ENCODE measurements around the gene ZNF316.

The ZNF316 gene

GRCh38 chr7:6613706-6614105, 23.4 kb upstream of the ZNF316 start:
- no peaks in the 10 kb centered on the region for H3K9me3 Mint-ChIP-seq
- DNase-seq = no peak
- ATAC-seq (replicated peaks) = no peak
- H3K4me1 Mint-ChIP-seq (ENCODE audit: low read depth in 2 of 2) = peaks cover 9 to 25% of the 10 kb centered on the region in 2 donors
- peak overlapping the region in 1 of 2 donors; percentile 79 for H3K4me3 Mint-ChIP-seq
- peaks cover 20% of the 10 kb centered on the region for H3K36me3 Mint-ChIP-seq (ENCODE audit: insufficient read depth)
- H3K27me3 Mint-ChIP-seq = no peaks in the 10 kb centered on the region
- no peak overlapping the region for H3K27ac Mint-ChIP-seq

GRCh38 chr7:6614953-6615722, 22.0 kb upstream of the ZNF316 start, which contains the start of gene ZNF853:
TSS of gene ZNF853 (plus strand) at chr7:6615610. CDS start at chr7:6616175, 565 bp downstream.
- no peaks in the 10 kb centered on the region for H3K9me3 Mint-ChIP-seq
- peaks cover 13 to 39% of the 10 kb centered on the region in 2 donors for H3K4me1 Mint-ChIP-seq (ENCODE audit: low read depth in 2 of 2)
- H3K4me3 Mint-ChIP-seq = peak within 1 kb of the TSS; percentile 79 to 82
- peaks cover 13% of the 10 kb centered on the region for H3K36me3 Mint-ChIP-seq (ENCODE audit: insufficient read depth)
- H3K27me3 Mint-ChIP-seq = no peaks in the 10 kb centered on the region
- ATAC-seq (replicated peaks) (peak; percentile 68), DNase-seq (no peak)
- H3K27ac Mint-ChIP-seq = peak within 1 kb of the TSS; percentile 79 to 88

- Mint-ChIP-seq H3K36me3 (ENCODE audit: insufficient read depth) (peaks cover 9% of the 10 kb centered on the region), H3K4me1 (ENCODE audit: low read depth in 2 of 2) (peaks cover 15 to 47% of the 10 kb centered on the region in 2 donors), H3K4me3 (peak overlapping the region; percentile 71 to 75), H3K27ac (peak overlapping the region in 1 of 2 donors; percentile 69), H3K27me3 (no peaks in the 10 kb centered on the region), H3K9me3 (no peaks in the 10 kb centered on the region)
- peak; percentile 28 for ATAC-seq (replicated peaks)
- no peak for DNase-seq
Observed at GRCh38 chr7:6615723-6616555, 21.2 kb upstream of the ZNF316 start.

- H3K9me3 Mint-ChIP-seq = no peaks in the 10 kb centered on the region
- peak overlapping the region; percentile 60 to 75 for H3K4me3 Mint-ChIP-seq
- no peaks in the 10 kb centered on the region for H3K27me3 Mint-ChIP-seq
- DNase-seq (no peak), ATAC-seq (replicated peaks) (no peak)
- H3K36me3 Mint-ChIP-seq (ENCODE audit: insufficient read depth) = peaks cover 19% of the 10 kb centered on the region
- H3K4me1 Mint-ChIP-seq (ENCODE audit: low read depth in 2 of 2) = peaks cover 24 to 56% of the 10 kb centered on the region in 2 donors
- H3K27ac Mint-ChIP-seq = peak overlapping the region; percentile 85 to 86
Observed at GRCh38 chr7:6616854-6617643, 20.1 kb upstream of the ZNF316 start.

- DNase-seq (no peak), ATAC-seq (replicated peaks) (no peak)
- peak overlapping the region in 1 of 2 donors; percentile 44 for H3K27ac Mint-ChIP-seq
- H3K27me3 Mint-ChIP-seq = no peaks in the 10 kb centered on the region
- H3K36me3 Mint-ChIP-seq (ENCODE audit: insufficient read depth) = peaks cover 23% of the 10 kb centered on the region
- H3K4me1 Mint-ChIP-seq (ENCODE audit: low read depth in 2 of 2) = peaks cover 25 to 58% of the 10 kb centered on the region in 2 donors
- no peak overlapping the region for H3K4me3 Mint-ChIP-seq
- H3K9me3 Mint-ChIP-seq = no peaks in the 10 kb centered on the region
Observed at GRCh38 chr7:6618621-6619020, 18.5 kb upstream of the ZNF316 start.

GRCh38 chr7:6619961-6620360, 17.2 kb upstream of the ZNF316 start:
- H3K4me3 Mint-ChIP-seq = peak overlapping the region; percentile 73 to 81
- peak; percentile 13 for ATAC-seq (replicated peaks)
- H3K27ac Mint-ChIP-seq = peak overlapping the region; percentile 70 to 87

GRCh38 chr7:6621195-6622133, 15.7 kb upstream of the ZNF316 start:
- H3K27ac Mint-ChIP-seq = peak overlapping the region; percentile 70 to 87
- no peaks in the 10 kb centered on the region for H3K27me3 Mint-ChIP-seq
- DNase-seq (no peak), ATAC-seq (replicated peaks) (peak; percentile 47)
- H3K4me3 Mint-ChIP-seq = peak overlapping the region; percentile 73 to 81
- no peaks in the 10 kb centered on the region for H3K9me3 Mint-ChIP-seq
- peaks cover 26% of the 10 kb centered on the region for H3K36me3 Mint-ChIP-seq (ENCODE audit: insufficient read depth)
- H3K4me1 Mint-ChIP-seq (ENCODE audit: low read depth in 2 of 2) = peaks cover 36 to 63% of the 10 kb centered on the region in 2 donors

More at GRCh38 chr7:6619961-6620360, 17.2 kb upstream of the ZNF316 start:
- Mint-ChIP-seq H3K4me1 (ENCODE audit: low read depth in 2 of 2) (peaks cover 32 to 63% of the 10 kb centered on the region in 2 donors), H3K36me3 (ENCODE audit: insufficient read depth) (peaks cover 26% of the 10 kb centered on the region), H3K27me3 (no peaks in the 10 kb centered on the region), H3K9me3 (no peaks in the 10 kb centered on the region)
- DNase-seq = no peak

- peaks cover 36 to 58% of the 10 kb centered on the region in 2 donors for H3K4me1 Mint-ChIP-seq (ENCODE audit: low read depth in 2 of 2)
- H3K36me3 Mint-ChIP-seq (ENCODE audit: insufficient read depth) = peaks cover 26% of the 10 kb centered on the region
- H3K9me3 Mint-ChIP-seq = no peaks in the 10 kb centered on the region
- ATAC-seq (replicated peaks) = no peak
- no peak overlapping the region for H3K4me3 Mint-ChIP-seq
- no peaks in the 10 kb centered on the region for H3K27me3 Mint-ChIP-seq
- H3K27ac Mint-ChIP-seq = no peak overlapping the region
- no peak for DNase-seq
Observed at GRCh38 chr7:6622134-6622710, 14.9 kb upstream of the ZNF316 start.

- Mint-ChIP-seq H3K4me3 (peak overlapping the region; percentile 67 to 88), H3K27ac (peak overlapping the region; percentile 85 to 92)
Observed at GRCh38 chr7:6623589-6624245, 13.4 kb upstream of the ZNF316 start.

GRCh38 chr7:6624246-6624611, 12.9 kb upstream of the ZNF316 start:
- Mint-ChIP-seq H3K4me1 (ENCODE audit: low read depth in 2 of 2) (peaks cover 34 to 46% of the 10 kb centered on the region in 2 donors), H3K4me3 (peak overlapping the region; percentile 67 to 88), H3K9me3 (no peaks in the 10 kb centered on the region), H3K36me3 (ENCODE audit: insufficient read depth) (peaks cover 19% of the 10 kb centered on the region), H3K27ac (peak overlapping the region; percentile 85 to 92), H3K27me3 (no peaks in the 10 kb centered on the region)
- no peak for ATAC-seq (replicated peaks)
- DNase-seq = no peak

More at GRCh38 chr7:6623589-6624245, 13.4 kb upstream of the ZNF316 start:
- peaks cover 19% of the 10 kb centered on the region for H3K36me3 Mint-ChIP-seq (ENCODE audit: insufficient read depth)
- H3K9me3 Mint-ChIP-seq = no peaks in the 10 kb centered on the region
- H3K4me1 Mint-ChIP-seq (ENCODE audit: low read depth in 2 of 2) = peaks cover 37 to 51% of the 10 kb centered on the region in 2 donors
- no peaks in the 10 kb centered on the region for H3K27me3 Mint-ChIP-seq
- DNase-seq (peak in 1 of 3 experiments; percentile 11), ATAC-seq (replicated peaks) (peak; percentile 75)

GRCh38 chr7:6628045-6628444, 9.1 kb upstream of the ZNF316 start:
- H3K4me1 Mint-ChIP-seq (ENCODE audit: low read depth in 2 of 2) = peaks cover 20 to 21% of the 10 kb centered on the region in 2 donors
- ATAC-seq (replicated peaks) (no peak), DNase-seq (no peak)
- no peaks in the 10 kb centered on the region for H3K27me3 Mint-ChIP-seq
- no peaks in the 10 kb centered on the region for H3K9me3 Mint-ChIP-seq
- H3K4me3 Mint-ChIP-seq = no peak overlapping the region
- peaks cover 9% of the 10 kb centered on the region for H3K36me3 Mint-ChIP-seq (ENCODE audit: insufficient read depth)
- no peak overlapping the region for H3K27ac Mint-ChIP-seq
